ENCODE results near the gene FBXO28. TPM values are rescaled to one million over a fixed set of nuclear protein-coding genes. Genes with fewer than 3 reads are reported as not detected.

Gene FBXO28
- total and polyA plus RNA-seq, 2 donors (not counting 3 experiments of a cell fraction or from before 2014, with no cell fraction given) = 8.9 to 32.6 TPM

DNA sequence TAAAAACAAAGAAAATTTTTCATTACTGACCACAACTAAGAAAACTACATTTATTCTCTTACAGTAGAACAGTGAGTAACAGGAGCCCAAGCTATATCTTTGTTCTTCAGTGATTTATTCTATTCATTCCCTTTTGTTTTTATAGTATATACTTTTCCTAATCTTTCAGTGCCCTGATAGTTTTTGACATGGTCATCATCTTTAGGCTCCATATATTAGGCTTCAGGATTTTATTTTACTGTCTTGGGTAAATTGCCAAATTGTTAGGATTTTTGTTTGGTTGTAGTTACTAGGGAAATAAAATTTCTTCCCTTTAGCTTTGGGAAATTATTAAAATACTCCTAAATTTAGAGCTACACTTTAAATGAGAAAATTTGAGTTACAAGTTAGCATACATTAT, 10.3 kb downstream of the FBXO28 start:
- no peaks in the 10 kb centered on the region for H3K27me3 ChIP-seq (ENCODE audit: control insufficient read depth in 2 of 2, insufficient read depth in 2 of 2, low read length in 2 of 2)
- BruUV-seq (replicated peaks) = no TSS peak
- TF ChIP-seq POLR2AphosphoS5 (IDR thresholded peaks at IDR 0.05; ENCODE audit: insufficient read depth, low read depth, low read length) (no peak), FOS (IDR thresholded peaks at IDR 0.05; ENCODE audit: borderline replicate concordance, insufficient read depth, low read length) (no peak), GATA2 (IDR thresholded peaks at IDR 0.05; ENCODE audit: insufficient read depth, insufficient read length, low read depth, low read length) (no peak), EZH2 (IDR thresholded peaks at IDR 0.05; ENCODE audit: borderline replicate concordance, low read depth, low read length, severe bottlenecking) (no peak), MYC (IDR thresholded peaks at IDR 0.05; ENCODE audit: low read depth, low read length) (no peak), JUN (IDR thresholded peaks at IDR 0.05; ENCODE audit: borderline replicate concordance, insufficient read depth, insufficient read length, low read depth) (no peak), POLR2A (IDR thresholded peaks at IDR 0.05; ENCODE audit: low read depth, low read length) (no peak)
- TF ChIP-seq, protein P1, sequence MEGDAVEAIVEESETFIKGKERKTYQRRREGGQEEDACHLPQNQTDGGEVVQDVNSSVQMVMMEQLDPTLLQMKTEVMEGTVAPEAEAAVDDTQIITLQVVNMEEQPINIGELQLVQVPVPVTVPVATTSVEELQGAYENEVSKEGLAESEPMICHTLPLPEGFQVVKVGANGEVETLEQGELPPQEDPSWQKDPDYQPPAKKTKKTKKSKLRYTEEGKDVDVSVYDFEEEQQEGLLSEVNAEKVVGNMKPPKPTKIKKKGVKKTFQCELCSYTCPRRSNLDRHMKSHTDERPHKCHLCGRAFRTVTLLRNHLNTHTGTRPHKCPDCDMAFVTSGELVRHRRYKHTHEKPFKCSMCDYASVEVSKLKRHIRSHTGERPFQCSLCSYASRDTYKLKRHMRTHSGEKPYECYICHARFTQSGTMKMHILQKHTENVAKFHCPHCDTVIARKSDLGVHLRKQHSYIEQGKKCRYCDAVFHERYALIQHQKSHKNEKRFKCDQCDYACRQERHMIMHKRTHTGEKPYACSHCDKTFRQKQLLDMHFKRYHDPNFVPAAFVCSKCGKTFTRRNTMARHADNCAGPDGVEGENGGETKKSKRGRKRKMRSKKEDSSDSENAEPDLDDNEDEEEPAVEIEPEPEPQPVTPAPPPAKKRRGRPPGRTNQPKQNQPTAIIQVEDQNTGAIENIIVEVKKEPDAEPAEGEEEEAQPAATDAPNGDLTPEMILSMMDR (IDR thresholded peaks at IDR 0.05; ENCODE audit: extremely low read depth in 1 of 2, insufficient read depth in 1 of 2, low read depth in 1 of 2, low read length in 2 of 2) = no peak
- TF ChIP-seq, protein P2, sequence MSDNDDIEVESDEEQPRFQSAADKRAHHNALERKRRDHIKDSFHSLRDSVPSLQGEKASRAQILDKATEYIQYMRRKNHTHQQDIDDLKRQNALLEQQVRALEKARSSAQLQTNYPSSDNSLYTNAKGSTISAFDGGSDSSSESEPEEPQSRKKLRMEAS (IDR thresholded peaks at IDR 0.05; ENCODE audit: insufficient read depth, insufficient read length) = no peak
- no peaks in the 10 kb centered on the region for H3K36me3 ChIP-seq (ENCODE audit: control insufficient read depth in 2 of 2, extremely low read depth in 1 of 2, insufficient read depth in 2 of 2, low read length in 2 of 2)
- H3K9me1 ChIP-seq (replicated peaks; ENCODE audit: control insufficient read depth, extremely low read depth, insufficient read depth, low read length) = no peaks in the 10 kb centered on the region
- no peaks in the 10 kb centered on the region for H3K9me3 ChIP-seq (replicated peaks; ENCODE audit: control insufficient read depth, insufficient read depth, low read length)
- H3K9ac ChIP-seq (replicated peaks; ENCODE audit: extremely low read depth, insufficient read depth, low read length) = no peak overlapping the region
- H3K79me2 ChIP-seq (ENCODE audit: control insufficient read depth, insufficient read depth, low read length) = peaks cover 94% of the 10 kb centered on the region
- no peak overlapping the region for H3K4me3 ChIP-seq (replicated peaks in 1 of 3; ENCODE audit: insufficient read depth in 1 of 3, low read depth in 1 of 3, low read length in 3 of 3)
- H4K20me1 ChIP-seq (replicated peaks; ENCODE audit: control insufficient read depth, extremely low read depth, insufficient read depth, low read length) = peaks cover 4% of the 10 kb centered on the region
- dilution Hi-C loops (cut with MboI; ENCODE audit: extremely low pct_ligation_motif_present, low sequenced_read_pairs) (no loop called here), intact Hi-C loops (cut with micrococcal nuclease) (no loop called here)
- DNase-seq (ENCODE audit: low read depth, low spot score) = no peak
- ChIA-PET POLR2A (no interaction called here), CTCF (interaction anchor here (1.1 to 1.7 kb wide), 2 partner anchors 10 to 210 kb away, joined by 3 to 5 read pairs; no protein-coding TSS in a partner anchor)
- H3K4me1 ChIP-seq (ENCODE audit: control insufficient read depth, extremely low read depth, insufficient read depth, low read length) = peaks cover 3% of the 10 kb centered on the region
- H2AFZ ChIP-seq (ENCODE audit: low read depth, low read length) = no peak overlapping the region
- H3K4me2 ChIP-seq (ENCODE audit: insufficient read depth, low read length) = no peak overlapping the region
- H3K27ac ChIP-seq (ENCODE audit: insufficient read depth, low read depth, low read length) = no peak overlapping the region
- FAIRE-seq = no peak

Data from endothelial cell of umbilical vein (primary cell).